HG03521 (cell line): ENCODE measurements around the gene VENTX.
"Not testable (repeated sequence)": the region's sequence is repeated elsewhere in the genome, so short reads cannot be mapped to it uniquely, and the experiment has no call there.

Source experiments
- ATAC-seq: cut with Tn5 transposase; IDR thresholded peaks from one replicate; pipeline ENCODE4 v1.9.1; 2021; ENCODE audit warnings: mild to moderate bottlenecking, moderate library complexity; ENCODE audit not compliant: unreplicated experiment

VENTX gene

GRCh38 chr10:133214468-133215410, 22.9 kb upstream of the VENTX start:
- no peak for ATAC-seq

DNA sequence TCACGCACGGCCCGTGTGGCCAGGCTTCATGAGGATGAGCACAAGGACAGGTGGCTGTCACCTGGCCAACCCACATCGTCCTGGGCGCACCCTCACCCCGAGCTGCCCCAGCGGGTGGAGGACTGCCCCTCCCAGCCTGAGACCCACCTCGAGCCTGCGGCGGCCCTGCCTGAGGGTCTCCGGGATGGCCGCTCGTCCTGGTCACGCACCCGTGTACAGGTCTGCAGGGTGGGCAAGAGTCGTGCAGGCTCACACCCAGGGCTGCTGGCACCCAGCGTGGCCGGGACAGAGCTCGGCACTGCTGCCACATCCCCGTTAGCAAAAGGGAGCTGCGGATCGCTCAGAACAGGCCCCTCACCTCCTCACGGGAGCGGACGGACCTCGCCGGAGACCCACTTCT, 22.1 kb upstream of the VENTX start:
- ATAC-seq: no peak

GRCh38 chr10:133216776-133217175, 20.9 kb upstream of the VENTX start:
- ATAC-seq: no peak

GRCh38 chr10:133217800-133218589, 19.7 kb upstream of the VENTX start:
- ATAC-seq: no peak

GRCh38 chr10:133218891-133219290, 18.8 kb upstream of the VENTX start:
- ATAC-seq: no peak

GRCh38 chr10:133219782-133220181, 17.9 kb upstream of the VENTX start:
- no peak for ATAC-seq

DNA sequence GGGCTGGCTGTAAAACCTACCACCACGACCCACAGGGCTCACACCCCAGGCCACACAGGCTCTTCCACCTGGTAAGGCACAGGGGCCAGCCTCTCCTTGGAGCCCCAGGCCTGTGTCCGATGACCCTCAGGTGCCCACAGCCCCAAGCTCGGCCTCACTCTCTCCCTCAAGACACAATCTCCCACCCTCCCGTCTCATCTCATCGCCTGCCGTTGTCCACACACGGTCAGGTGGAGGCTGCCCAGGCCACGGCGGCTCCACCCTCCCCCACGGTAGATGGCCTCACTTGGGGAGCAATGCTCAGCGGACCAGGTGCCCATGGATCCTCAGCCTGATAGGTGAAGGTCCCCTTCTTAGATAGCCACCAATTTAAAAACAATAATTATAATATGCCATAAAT, 16.3 kb upstream of the VENTX start:
- no peak for ATAC-seq

DNA sequence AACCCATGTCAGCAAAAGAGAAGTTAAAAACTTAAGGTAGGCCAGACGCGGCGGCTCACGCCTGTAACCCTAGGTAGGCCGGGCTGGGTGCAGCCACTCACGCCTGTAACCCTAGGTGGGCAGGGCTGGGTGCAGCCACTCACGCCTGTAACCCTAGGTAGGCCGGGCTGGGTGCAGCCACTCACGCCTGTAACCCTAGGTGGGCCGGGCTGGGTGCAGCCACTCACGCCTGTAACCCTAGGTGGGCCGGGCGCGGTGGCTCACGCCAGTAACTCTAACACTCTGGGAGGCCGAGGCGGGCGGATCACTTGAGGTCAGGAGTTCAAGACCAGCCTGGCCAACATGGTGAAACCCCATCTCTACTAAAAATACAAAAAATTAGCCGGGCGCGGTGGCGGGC, 15.9 kb upstream of the VENTX start:
- ATAC-seq: not testable (repeated sequence)

- no peak for ATAC-seq
Measured at GRCh38 chr10:133224076-133224475, 13.6 kb upstream of the VENTX start.

GRCh38 chr10:133224756-133225372, 12.8 kb upstream of the VENTX start:
- no peak for ATAC-seq

DNA sequence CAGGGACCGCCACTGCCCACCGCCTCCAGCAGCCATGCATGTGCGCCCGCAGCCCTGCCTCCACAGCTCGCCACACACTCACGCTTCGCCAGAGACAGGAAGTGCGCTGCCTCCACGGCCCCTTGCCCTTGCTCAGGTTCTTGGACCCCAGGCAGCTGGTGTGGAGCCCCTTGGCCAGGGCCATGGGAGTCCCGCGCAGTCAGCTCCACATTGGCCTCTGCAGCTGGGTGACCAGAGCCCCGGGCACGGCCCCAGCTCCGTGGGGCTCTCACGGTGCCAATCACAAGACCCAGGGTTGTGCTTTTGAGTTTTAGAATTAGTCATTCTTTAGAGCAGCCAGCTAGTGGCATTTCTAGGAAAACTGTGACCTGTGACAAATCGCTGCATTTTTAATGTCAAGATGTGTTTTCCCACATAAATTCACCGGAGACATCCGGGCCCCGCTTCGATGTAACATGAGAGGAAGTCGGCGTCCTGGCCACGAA, 11.9 kb upstream of the VENTX start:
- ATAC-seq: no peak

- ATAC-seq: no peak
Measured at GRCh38 chr10:133226251-133226808, 11.3 kb upstream of the VENTX start.

DNA sequence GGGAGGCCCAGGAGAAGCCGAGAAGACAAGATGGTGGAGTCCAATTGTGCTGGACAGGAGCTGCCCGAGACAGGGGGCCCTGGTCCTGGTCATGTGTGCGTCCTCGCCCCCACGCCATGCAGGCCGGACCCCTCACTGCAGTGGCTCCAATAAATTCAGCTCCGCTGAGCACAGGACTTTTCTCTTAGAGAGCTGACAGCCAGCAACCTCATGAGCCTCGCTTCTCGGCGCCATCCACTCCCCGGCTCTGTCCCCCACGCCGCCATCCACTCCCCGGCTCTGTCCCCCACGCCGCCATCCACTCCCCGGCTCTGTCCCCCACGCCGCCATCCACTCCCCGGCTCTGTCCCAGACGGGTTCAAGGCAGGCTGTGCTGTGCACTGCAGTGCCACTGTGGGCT, 10.4 kb upstream of the VENTX start:
- ATAC-seq: no peak

GRCh38 chr10:133229265-133230043, 8.2 kb upstream of the VENTX start:
- no peak for ATAC-seq

- ATAC-seq: no peak
Measured at GRCh38 chr10:133230044-133230361, 7.7 kb upstream of the VENTX start, which contains the start of gene UTF1. TSS of gene UTF1 (plus strand) at chr10:133230217. CDS start at chr10:133230289, 72 bp downstream.

DNA sequence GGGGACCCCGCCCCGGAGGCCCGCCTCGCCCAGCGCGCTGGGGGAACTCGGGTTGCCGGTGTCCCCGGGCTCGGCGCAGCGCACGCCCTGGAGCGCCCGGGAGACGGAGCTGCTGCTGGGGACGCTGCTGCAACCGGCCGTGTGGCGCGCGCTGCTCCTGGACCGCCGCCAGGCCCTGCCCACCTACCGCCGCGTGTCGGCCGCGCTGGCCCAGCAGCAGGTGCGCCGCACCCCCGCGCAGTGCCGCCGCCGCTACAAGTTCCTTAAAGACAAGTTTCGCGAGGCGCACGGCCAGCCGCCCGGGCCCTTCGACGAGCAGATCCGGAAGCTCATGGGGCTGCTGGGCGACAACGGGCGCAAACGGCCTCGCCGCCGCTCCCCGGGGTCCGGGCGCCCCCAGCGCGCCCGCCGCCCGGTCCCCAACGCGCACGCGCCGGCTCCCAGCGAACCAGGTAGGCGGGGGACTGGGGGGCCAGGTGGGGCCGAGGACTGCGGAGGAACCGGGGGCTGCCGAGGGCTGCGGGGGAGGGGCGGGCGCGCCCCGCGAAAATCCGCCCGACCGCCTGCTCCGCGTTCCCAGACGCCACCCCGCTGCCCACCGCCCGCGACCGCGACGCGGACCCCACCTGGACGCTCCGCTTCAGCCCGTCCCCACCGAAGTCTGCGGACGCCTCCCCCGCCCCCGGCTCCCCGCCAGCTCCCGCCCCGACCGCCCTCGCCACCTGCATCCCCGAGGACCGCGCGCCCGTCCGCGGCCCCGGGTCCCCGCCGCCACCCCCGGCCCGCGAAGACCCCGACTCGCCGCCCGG, 7.1 kb upstream of the VENTX start:
- ATAC-seq: no peak

DNA sequence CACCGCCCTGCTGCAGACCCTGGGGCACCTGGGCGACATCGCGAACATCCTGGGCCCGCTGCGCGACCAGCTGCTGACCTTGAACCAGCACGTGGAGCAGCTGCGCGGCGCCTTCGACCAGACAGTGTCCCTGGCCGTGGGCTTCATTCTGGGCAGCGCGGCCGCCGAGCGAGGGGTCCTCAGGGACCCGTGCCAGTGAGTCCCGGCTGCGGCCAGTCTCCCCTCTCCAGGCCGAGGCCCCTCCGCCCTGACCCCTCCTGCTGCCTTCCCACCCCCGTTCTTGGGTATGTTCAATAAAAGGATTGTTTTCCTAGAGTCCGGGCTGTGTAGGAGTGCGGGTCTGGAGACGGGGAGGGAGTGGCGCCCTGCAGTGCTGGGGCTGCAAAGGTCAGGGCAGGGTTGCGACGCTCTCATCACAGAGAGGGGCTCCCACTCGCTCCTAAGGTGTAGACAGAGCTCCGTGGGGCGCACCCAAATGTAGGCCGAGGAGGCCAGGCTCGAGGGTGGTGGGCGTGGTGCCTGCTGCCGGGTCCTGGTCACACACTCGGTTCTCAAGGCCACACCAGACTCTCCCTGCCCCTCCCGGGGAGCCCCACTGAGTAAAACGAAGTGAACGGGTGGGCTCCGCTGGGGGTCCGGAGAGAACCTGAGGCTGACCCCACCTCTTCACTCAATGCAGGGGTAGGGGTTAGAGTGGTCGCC, 6.3 kb upstream of the VENTX start:
- ATAC-seq: no peak

- no peak for ATAC-seq
Measured at GRCh38 chr10:133231946-133232574, 5.6 kb upstream of the VENTX start.
